K562 (cell line): Measurements from ENCODE around the gene DOCK4. TPM values are rescaled to one million over a fixed set of nuclear protein-coding genes. Genes with fewer than 3 reads are reported as not detected.

Source experiments
- ATAC-seq: fragments of 200-7000 bp; cut with Tn5 transposase; 3 replicates; pipeline ENCODE4 v1.9.1; 2020; ENCODE audit warnings: moderate library complexity
- BruUV-seq: library from RNA; stranded (reverse); fragments of 400-500 nt; replicated peaks from 2 replicates; lab custom pipeline; 2021; lab: Mats Ljungman, UMichigan
- CTCF ChIA-PET: fragments of 300-600 bp; formaldehyde crosslinking; extraction: SDS; loops from one replicate; lab custom pipeline; 2021; ENCODE audit warnings: low intra/inter-chr PET ratio; lab: Yijun Ruan, JAX
- POLR2A ChIA-PET: fragments of 300-600, 350-650 bp; sonication (Branson Sonifier 250); formaldehyde crosslinking; extraction: SDS; loops from one replicate; lab custom pipeline; 2021; ENCODE audit warnings: antibody characterized with exemption, inconsistent platforms; lab: Yijun Ruan, JAX
- DNase-seq, 4 experiments: peaks; one replicate each; pipeline versions ENCODE4 v3.0.0 to v3.0.0-alpha.2; 2011 to 2018; ENCODE audit warnings: low spot score in 3 of 4, mixed read lengths in 3 of 4; ENCODE audit errors: extremely low read depth in 1 of 4
- FAIRE-seq: peaks from 2 replicates; lab custom pipeline; 2011; peaks lifted over from hg19 to GRCh38; lab: Jason Lieb, UNC
- H2AFZ ChIP-seq: 2 replicates; pipeline ENCODE4 v1.6.0; 2011; ENCODE audit warnings: low read depth, low read length, control low read depth, inconsistent platforms
- H3K27ac ChIP-seq: fragments of 200-600 bp; 3 replicates; pipeline ENCODE4 v1.8.0; 2011; ENCODE audit warnings: low read depth, mild to moderate bottlenecking, control low read depth, inconsistent platforms, low read length, moderate library complexity, mixed read lengths; ENCODE audit errors: extremely low read depth
- H3K27me3 ChIP-seq, 2 experiments: fragments of 300-600 bp in 1 of 2; 2 replicates in 1 of 2; 3 replicates in 1 of 2; pipeline versions ENCODE4 v1.6.0 to v1.8.0; 2011; ENCODE audit warnings: inconsistent platforms in 2 of 2, low read length in 2 of 2, mild to moderate bottlenecking in 1 of 2, mixed read lengths in 1 of 2, moderate library complexity in 1 of 2; ENCODE audit not compliant: control insufficient read depth in 2 of 2, insufficient read depth in 2 of 2
- H3K36me3 ChIP-seq: fragments of 300-600 bp; 3 replicates; pipeline ENCODE4 v1.8.0; 2011; ENCODE audit warnings: mild to moderate bottlenecking, low read length, inconsistent platforms; ENCODE audit not compliant: control insufficient read depth, insufficient read depth
- H3K4me1 ChIP-seq, 2 experiments: fragments of 200-600 bp in 1 of 2; replicated peaks in 1 of 2; 2 replicates in 1 of 2; 3 replicates in 1 of 2; pipeline versions ENCODE4 v1.5.1 to v1.8.0; 2011; ENCODE audit warnings: inconsistent platforms in 2 of 2, low read length in 2 of 2, mild to moderate bottlenecking in 1 of 2, mixed read lengths in 1 of 2, moderate library complexity in 1 of 2; ENCODE audit not compliant: control insufficient read depth in 2 of 2, insufficient read depth in 2 of 2
- H3K4me2 ChIP-seq: 2 replicates; pipeline ENCODE4 v1.6.1; 2011; ENCODE audit warnings: low read length, control low read depth, inconsistent platforms, mixed read lengths; ENCODE audit not compliant: insufficient read depth
- H3K4me3 ChIP-seq: fragments of 200-600 bp; sonication (generic), shearing (Covaris generic); 2 replicates; pipeline ENCODE4 v1.5.1; 2016; ENCODE audit warnings: control low read depth, inconsistent platforms
- H3K79me2 ChIP-seq: fragments of 200-600 bp; 3 replicates; pipeline ENCODE4 v1.8.0; 2011; ENCODE audit warnings: low read length, inconsistent platforms; ENCODE audit not compliant: control insufficient read depth, insufficient read depth
- H3K9ac ChIP-seq, 2 experiments: 2 replicates each; pipeline versions ENCODE4 v1.6.0 to v1.6.1; 2011; ENCODE audit warnings: low read depth in 2 of 2, low read length in 2 of 2, control low read depth in 1 of 2, inconsistent platforms in 1 of 2, mild to moderate bottlenecking in 1 of 2, mixed read lengths in 1 of 2; ENCODE audit not compliant: insufficient read depth in 1 of 2
- H3K9me1 ChIP-seq: one replicate; pipeline ENCODE4 v1.6.0; 2011; ENCODE audit warnings: inconsistent platforms, mild to moderate bottlenecking, low read length, moderate library complexity; ENCODE audit not compliant: control insufficient read depth, insufficient read depth
- H3K9me3 ChIP-seq: replicated peaks from 2 replicates; pipeline ENCODE4 v1.5.1; 2011; ENCODE audit warnings: low read depth, low read length, inconsistent platforms; ENCODE audit not compliant: control insufficient read depth, insufficient read depth
- H4K20me1 ChIP-seq: replicated peaks from 2 replicates; pipeline ENCODE4 v1.6.1; 2011; ENCODE audit warnings: low read length, inconsistent platforms, mixed read lengths; ENCODE audit not compliant: control insufficient read depth, insufficient read depth
- C11orf30 ChIP-seq: fragments of 450-650 bp; IDR thresholded peaks from 2 replicates; pipeline ENCODE4 v1.6.1; 2016; ENCODE audit warnings: low read depth, mild to moderate bottlenecking
- CREB1 ChIP-seq, 2 experiments: sonication (generic) in 1 of 2; formaldehyde crosslinking in 1 of 2; IDR thresholded peaks; 2 replicates each; pipeline versions ENCODE4 v1.6.1 to v1.8.0; 2012 to 2022; ENCODE audit warnings: inconsistent platforms in 1 of 2, mild to moderate bottlenecking in 1 of 2, missing genetic modification reagents in 1 of 2, moderate library complexity in 1 of 2
- FOXM1 ChIP-seq, 2 experiments: fragments of 450-650 bp in 1 of 2; sonication (generic) in 1 of 2; formaldehyde crosslinking in 1 of 2; IDR thresholded peaks; 2 replicates each; pipeline versions ENCODE4 v1.6.1 to v1.9.0; 2017 to 2022; ENCODE audit warnings: low read depth in 2 of 2, mild to moderate bottlenecking in 2 of 2, missing genetic modification reagents in 1 of 2, moderate library complexity in 1 of 2
- MAFG ChIP-seq: fragments of 450-650 bp; conservative IDR thresholded peaks from 2 replicates; pipeline ENCODE4 v1.6.1; 2016; ENCODE audit warnings: missing genetic modification characterization, missing compliant biosample characterization
- NFXL1 ChIP-seq: fragments of 450-650 bp; formaldehyde crosslinking; IDR thresholded peaks from 2 replicates; pipeline ENCODE4 v1.4.0; 2021; ENCODE audit warnings: mild to moderate bottlenecking
- OTX1 ChIP-seq: fragments of 450-650 bp; formaldehyde crosslinking; IDR thresholded peaks from 2 replicates; pipeline ENCODE4 v1.4.0; 2022; ENCODE audit warnings: mild to moderate bottlenecking
- RCOR1 ChIP-seq, 2 experiments: IDR thresholded peaks; 2 replicates each; pipeline ENCODE4 v1.6.1; 2012; ENCODE audit warnings: low read depth in 2 of 2, low read length in 2 of 2, borderline replicate concordance in 1 of 2, improper control_type of control experiment in 1 of 2
- SMARCE1 ChIP-seq: fragments of 450-650 bp; IDR thresholded peaks from 2 replicates; pipeline ENCODE4 v1.7.1; 2016; ENCODE audit warnings: mild to moderate bottlenecking
- ZNF830 ChIP-seq: fragments of 250-450 bp; sonication (Bioruptor Pico); IDR thresholded peaks from 2 replicates; pipeline ENCODE4 v1.5.0; 2021; ENCODE audit warnings: mild to moderate bottlenecking
- WGBS: fragments of 100-300 bp; shearing (Covaris generic); methylation state at CpG from one replicate; pipeline ENCODE4 v1.1.6; 2016; ENCODE audit warnings: low coverage, mixed read lengths; ENCODE audit not compliant: insufficient coverage; ENCODE audit errors: missing lambda C conversion rate; 5-methylcytosine and 5-hydroxymethylcytosine counted together
- in situ Hi-C: fragments of 300-500 bp; cut with MboI; formaldehyde crosslinking; loops from 4 replicates; pipeline ENCODE4 v1.15.0; 2018; ENCODE audit warnings: inconsistent platforms, mixed read lengths
- intact Hi-C: fragments of 100-400 bp; cut with micrococcal nuclease; formaldehyde crosslinking; loops from 2 replicates; pipeline ENCODE4 v1.14.2; 2022
- polyA plus RNA-seq, 8 experiments: library from polyadenylated mRNA; depleted of rRNA in 4 of 8; stranded (reverse) in 5 of 8; unstranded in 3 of 8; fragments of >200 nt; fragmentation: Nextera tagmentation in 2 of 8; fragmentation: Illumina TruSeq in 1 of 8; extraction: Ambion mirVana in 2 of 8; extraction: Trizol in 1 of 8; gene quantifications; 2 replicates each; pipeline versions ENCODE4 v1.2.1 to v1.2.3, GENCODE V29; 2011 to 2014; ENCODE audit warnings: inconsistent platforms in 1 of 8, missing spikeins in 1 of 8
- total RNA-seq, 7 experiments: library from RNA; depleted of rRNA in 6 of 7; stranded (reverse); fragments of >200 nt in 6 of 7; fragmentation: Illumina TruSeq in 2 of 7; extraction: Trizol in 2 of 7; gene quantifications; 2 replicates each; pipeline versions ENCODE4 v1.2.1 to v1.2.3, GENCODE V29; 2011 to 2021; ENCODE audit warnings: low replicate concordance in 1 of 7
- TF ChIP-seq, protein P1 (sequence below): fragments of 450-650 bp; IDR thresholded peaks from 2 replicates; pipeline ENCODE4 v1.6.1; 2017; ENCODE audit warnings: mild to moderate bottlenecking, moderate library complexity
- TF ChIP-seq, protein P2 (sequence below): fragments of 450-650 bp; IDR thresholded peaks from 2 replicates; pipeline ENCODE4 v1.6.1; 2016
- TF ChIP-seq, protein P3 (sequence below): fragments of 450-650 bp; IDR thresholded peaks from 2 replicates; pipeline ENCODE4 v1.6.1; 2016; ENCODE audit warnings: mild to moderate bottlenecking
- TF ChIP-seq, protein P4 (sequence below): fragments of 250-450 bp; sonication (Bioruptor Pico); IDR thresholded peaks from 2 replicates; pipeline ENCODE4 v1.4.0; 2020; ENCODE audit warnings: borderline replicate concordance

Gene DOCK4
- total and polyA plus RNA-seq, 9 of the 15 experiments (the other 6 are each of a cell fraction or from before 2014, with no cell fraction given) = 0.42 to 5.7 (median 2.3) TPM

DNA sequence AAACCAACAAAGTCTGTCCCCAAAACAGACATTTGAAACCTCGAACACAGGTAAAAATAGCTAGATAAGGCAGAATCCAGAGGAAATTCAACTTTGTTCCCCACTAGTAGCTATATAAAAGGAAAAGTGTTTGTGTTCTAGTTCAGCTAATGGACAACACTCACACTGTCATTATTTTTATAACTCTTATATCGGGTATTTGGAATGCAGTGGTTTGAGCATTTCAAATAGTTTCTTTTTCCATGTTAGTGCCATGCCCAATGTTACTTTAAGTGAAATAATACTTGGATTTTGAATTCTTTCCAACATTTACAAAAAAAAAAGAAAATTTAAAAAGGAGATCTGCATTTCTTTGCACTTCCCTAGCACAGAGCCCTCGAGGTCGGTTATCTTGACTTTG lies 213.6 kb downstream of the DOCK4 start (continued):
- TF ChIP-seq, protein P1, sequence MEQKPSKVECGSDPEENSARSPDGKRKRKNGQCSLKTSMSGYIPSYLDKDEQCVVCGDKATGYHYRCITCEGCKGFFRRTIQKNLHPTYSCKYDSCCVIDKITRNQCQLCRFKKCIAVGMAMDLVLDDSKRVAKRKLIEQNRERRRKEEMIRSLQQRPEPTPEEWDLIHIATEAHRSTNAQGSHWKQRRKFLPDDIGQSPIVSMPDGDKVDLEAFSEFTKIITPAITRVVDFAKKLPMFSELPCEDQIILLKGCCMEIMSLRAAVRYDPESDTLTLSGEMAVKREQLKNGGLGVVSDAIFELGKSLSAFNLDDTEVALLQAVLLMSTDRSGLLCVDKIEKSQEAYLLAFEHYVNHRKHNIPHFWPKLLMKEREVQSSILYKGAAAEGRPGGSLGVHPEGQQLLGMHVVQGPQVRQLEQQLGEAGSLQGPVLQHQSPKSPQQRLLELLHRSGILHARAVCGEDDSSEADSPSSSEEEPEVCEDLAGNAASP = no peak
- no peak for TF ChIP-seq OTX1 (CRISPR knock-in tag)
- TF ChIP-seq, protein P2, sequence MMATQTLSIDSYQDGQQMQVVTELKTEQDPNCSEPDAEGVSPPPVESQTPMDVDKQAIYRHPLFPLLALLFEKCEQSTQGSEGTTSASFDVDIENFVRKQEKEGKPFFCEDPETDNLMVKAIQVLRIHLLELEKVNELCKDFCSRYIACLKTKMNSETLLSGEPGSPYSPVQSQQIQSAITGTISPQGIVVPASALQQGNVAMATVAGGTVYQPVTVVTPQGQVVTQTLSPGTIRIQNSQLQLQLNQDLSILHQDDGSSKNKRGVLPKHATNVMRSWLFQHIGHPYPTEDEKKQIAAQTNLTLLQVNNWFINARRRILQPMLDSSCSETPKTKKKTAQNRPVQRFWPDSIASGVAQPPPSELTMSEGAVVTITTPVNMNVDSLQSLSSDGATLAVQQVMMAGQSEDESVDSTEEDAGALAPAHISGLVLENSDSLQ = no peak
- TF ChIP-seq, all 486 proteins: peak for 0

DNA sequence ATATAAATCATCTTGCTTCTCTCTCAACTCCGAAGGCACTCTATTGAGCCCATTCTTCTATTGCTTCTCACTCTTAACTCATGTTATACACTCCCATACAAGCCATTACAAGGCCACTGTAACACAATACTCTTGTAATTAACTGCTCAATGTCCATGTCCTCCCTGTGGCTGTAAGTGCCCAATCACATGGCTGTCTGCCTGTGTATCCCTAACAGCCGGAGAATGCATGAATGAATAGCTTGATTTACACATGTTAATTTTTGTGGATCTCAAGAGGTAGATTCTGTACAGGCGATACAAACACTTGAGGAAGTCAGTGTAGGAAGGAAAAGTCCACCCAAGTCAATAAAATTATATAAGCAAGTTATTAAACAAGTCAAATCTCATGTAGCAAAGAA lies 215.6 kb downstream of the DOCK4 start:
- no peak overlapping the region for H2AFZ ChIP-seq
- no peaks in the 10 kb centered on the region for H3K9me1 ChIP-seq
- intact Hi-C loops (no loop called here), in situ Hi-C loops (no loop called here)
- H3K79me2 ChIP-seq = no peaks in the 10 kb centered on the region
- no peak overlapping the region for H3K4me2 ChIP-seq
- H3K4me1 ChIP-seq = no peaks in the 10 kb centered on the region
- 1% methylated on average over 3 of the region's 3 CpGs for WGBS
- no peak overlapping the region for H3K27ac ChIP-seq
- no peaks in the 10 kb centered on the region for H3K36me3 ChIP-seq
- CTCF ChIA-PET = no interaction called here
- H3K4me3 ChIP-seq = no peak overlapping the region
- no TSS peak for BruUV-seq
- TF ChIP-seq C11orf30 (no peak), RCOR1 (IDR thresholded peaks at IDR 0.05; ENCODE audit: borderline replicate concordance in 1 of 2, low read depth in 2 of 2, low read length in 2 of 2) (no peak), CREB1 (IDR thresholded peaks at IDR 0.05) (no peak), CREB1 (CRISPR knock-in tag; IDR thresholded peaks at IDR 0.05) (no peak), MAFG (tag) (no peak), FOXM1 (IDR thresholded peaks at IDR 0.05; ENCODE audit: low read depth) (no peak), FOXM1 (CRISPR knock-in tag; IDR thresholded peaks at IDR 0.05; ENCODE audit: low read depth) (no peak), NFXL1 (CRISPR knock-in tag) (no peak), ZNF830 (CRISPR knock-in tag) (no peak), SMARCE1 (no peak)
- TF ChIP-seq, protein P3, sequence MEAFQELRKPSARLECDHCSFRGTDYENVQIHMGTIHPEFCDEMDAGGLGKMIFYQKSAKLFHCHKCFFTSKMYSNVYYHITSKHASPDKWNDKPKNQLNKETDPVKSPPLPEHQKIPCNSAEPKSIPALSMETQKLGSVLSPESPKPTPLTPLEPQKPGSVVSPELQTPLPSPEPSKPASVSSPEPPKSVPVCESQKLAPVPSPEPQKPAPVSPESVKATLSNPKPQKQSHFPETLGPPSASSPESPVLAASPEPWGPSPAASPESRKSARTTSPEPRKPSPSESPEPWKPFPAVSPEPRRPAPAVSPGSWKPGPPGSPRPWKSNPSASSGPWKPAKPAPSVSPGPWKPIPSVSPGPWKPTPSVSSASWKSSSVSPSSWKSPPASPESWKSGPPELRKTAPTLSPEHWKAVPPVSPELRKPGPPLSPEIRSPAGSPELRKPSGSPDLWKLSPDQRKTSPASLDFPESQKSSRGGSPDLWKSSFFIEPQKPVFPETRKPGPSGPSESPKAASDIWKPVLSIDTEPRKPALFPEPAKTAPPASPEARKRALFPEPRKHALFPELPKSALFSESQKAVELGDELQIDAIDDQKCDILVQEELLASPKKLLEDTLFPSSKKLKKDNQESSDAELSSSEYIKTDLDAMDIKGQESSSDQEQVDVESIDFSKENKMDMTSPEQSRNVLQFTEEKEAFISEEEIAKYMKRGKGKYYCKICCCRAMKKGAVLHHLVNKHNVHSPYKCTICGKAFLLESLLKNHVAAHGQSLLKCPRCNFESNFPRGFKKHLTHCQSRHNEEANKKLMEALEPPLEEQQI = no peak
- TF ChIP-seq, protein P4, sequence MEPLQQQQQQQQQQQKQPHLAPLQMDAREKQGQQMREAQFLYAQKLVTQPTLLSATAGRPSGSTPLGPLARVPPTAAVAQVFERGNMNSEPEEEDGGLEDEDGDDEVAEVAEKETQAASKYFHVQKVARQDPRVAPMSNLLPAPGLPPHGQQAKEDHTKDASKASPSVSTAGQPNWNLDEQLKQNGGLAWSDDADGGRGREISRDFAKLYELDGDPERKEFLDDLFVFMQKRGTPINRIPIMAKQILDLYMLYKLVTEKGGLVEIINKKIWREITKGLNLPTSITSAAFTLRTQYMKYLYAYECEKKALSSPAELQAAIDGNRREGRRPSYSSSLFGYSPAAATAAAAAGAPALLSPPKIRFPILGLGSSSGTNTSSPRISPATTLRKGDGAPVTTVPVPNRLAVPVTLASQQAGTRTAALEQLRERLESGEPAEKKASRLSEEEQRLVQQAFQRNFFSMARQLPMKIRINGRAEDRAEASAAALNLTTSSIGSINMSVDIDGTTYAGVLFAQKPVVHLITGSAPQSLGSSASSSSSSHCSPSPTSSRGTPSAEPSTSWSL (CRISPR knock-in tag) = no peak
- no peaks in the 10 kb centered on the region for H4K20me1 ChIP-seq
- POLR2A ChIA-PET = no interaction called here
- no peaks in the 10 kb centered on the region for H3K9me3 ChIP-seq
- ATAC-seq (no peak), DNase-seq (no peak), FAIRE-seq (no peak)
- peaks cover 4 to 10% of the 10 kb centered on the region in 2 experiments; a peak in 2 of 5 replicates for H3K27me3 ChIP-seq
- H3K9ac ChIP-seq = no peak overlapping the region
